HCT116 (cell line): ENCODE results near the gene CDC42SE1.

ENCODE experiments used
- EZH2 ChIP-seq: fragments of 200-600 bp; sonication (generic); IDR thresholded peaks from 2 replicates; pipeline ENCODE4 v1.6.1; 2017; ENCODE audit warnings: antibody characterized with exemption, mixed run types
- EZH2phosphoT487 ChIP-seq: fragments of 200-600 bp; IDR thresholded peaks from 2 replicates; pipeline ENCODE4 v1.6.1; 2018; ENCODE audit warnings: antibody characterized with exemption, borderline replicate concordance
- POLR2A ChIP-seq: IDR thresholded peaks from 2 replicates; pipeline ENCODE4 v1.7.0; 2011; ENCODE audit warnings: borderline replicate concordance; ENCODE audit not compliant: insufficient read depth, insufficient read length; ENCODE audit errors: extremely low read depth
- POLR2AphosphoS5 ChIP-seq: IDR thresholded peaks from 2 replicates; pipeline ENCODE4 v1.6.1; 2011; ENCODE audit warnings: mild to moderate bottlenecking, low read depth, low read length, moderate library complexity
- RAD21 ChIP-seq: IDR thresholded peaks from 2 replicates; pipeline ENCODE4 v1.6.1; 2012; ENCODE audit warnings: low read depth, mild to moderate bottlenecking
- SP1 ChIP-seq: IDR thresholded peaks from 2 replicates; pipeline ENCODE4 v1.6.1; 2012; ENCODE audit warnings: low read depth
- SRF ChIP-seq: IDR thresholded peaks from 2 replicates; pipeline ENCODE4 v1.6.1; 2012; ENCODE audit warnings: low read depth
- ZNF274 ChIP-seq: fragments of 200-500 bp; sonication (Bioruptor generic); IDR thresholded peaks from 2 replicates; pipeline ENCODE4 v1.6.1; 2014; ENCODE audit warnings: mild to moderate bottlenecking, low read depth, low read length, inconsistent platforms
- TF ChIP-seq, protein P1 (sequence below), 3 experiments: fragments of 200-600 bp in 1 of 3; sonication (generic) in 1 of 3; IDR thresholded peaks in 2 of 3; conservative IDR thresholded peaks in 1 of 3; 2 replicates each; pipeline ENCODE4 v1.5.1; 2012 to 2017; ENCODE audit warnings: low read depth in 2 of 3, low read length in 2 of 3, antibody characterized with exemption in 1 of 3, borderline replicate concordance in 1 of 3, control low read depth in 1 of 3, mild to moderate bottlenecking in 1 of 3, mixed read lengths in 1 of 3, mixed run types in 1 of 3, moderate library complexity in 1 of 3; ENCODE audit not compliant: insufficient read depth in 1 of 3
- TF ChIP-seq, protein P2 (sequence below): IDR thresholded peaks from 2 replicates; pipeline ENCODE4 v1.6.1; 2012

DNA sequence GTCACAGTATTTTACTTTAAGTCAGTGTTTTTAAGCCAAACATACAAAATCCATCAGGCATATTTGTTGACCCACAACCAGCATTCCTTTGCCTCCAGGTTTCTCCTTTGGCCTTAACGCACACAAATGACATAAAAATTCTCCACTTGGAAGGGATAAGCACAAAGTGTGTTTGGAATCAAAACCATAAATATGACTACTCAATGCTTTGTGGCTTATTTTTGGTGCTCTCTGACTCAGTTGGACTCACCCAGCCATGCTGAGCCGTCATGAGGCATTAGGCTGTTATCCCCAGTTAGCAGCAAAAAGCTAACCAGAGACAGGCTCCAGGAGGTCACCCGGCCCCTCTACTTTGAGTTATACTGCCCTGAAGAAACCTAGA lies 50.2 kb downstream of the CDC42SE1 start:
- TF ChIP-seq POLR2AphosphoS5 (no peak), ZNF274 (no peak), POLR2A (no peak), SP1 (no peak), EZH2phosphoT487 (no peak), EZH2 (no peak), RAD21 (no peak), SRF (no peak)
- TF ChIP-seq, protein P1, sequence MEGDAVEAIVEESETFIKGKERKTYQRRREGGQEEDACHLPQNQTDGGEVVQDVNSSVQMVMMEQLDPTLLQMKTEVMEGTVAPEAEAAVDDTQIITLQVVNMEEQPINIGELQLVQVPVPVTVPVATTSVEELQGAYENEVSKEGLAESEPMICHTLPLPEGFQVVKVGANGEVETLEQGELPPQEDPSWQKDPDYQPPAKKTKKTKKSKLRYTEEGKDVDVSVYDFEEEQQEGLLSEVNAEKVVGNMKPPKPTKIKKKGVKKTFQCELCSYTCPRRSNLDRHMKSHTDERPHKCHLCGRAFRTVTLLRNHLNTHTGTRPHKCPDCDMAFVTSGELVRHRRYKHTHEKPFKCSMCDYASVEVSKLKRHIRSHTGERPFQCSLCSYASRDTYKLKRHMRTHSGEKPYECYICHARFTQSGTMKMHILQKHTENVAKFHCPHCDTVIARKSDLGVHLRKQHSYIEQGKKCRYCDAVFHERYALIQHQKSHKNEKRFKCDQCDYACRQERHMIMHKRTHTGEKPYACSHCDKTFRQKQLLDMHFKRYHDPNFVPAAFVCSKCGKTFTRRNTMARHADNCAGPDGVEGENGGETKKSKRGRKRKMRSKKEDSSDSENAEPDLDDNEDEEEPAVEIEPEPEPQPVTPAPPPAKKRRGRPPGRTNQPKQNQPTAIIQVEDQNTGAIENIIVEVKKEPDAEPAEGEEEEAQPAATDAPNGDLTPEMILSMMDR (IDR thresholded peaks at IDR 0.05 in 2 of 3, conservative IDR thresholded peaks at IDR 0.05 in 1 of 3; ENCODE audit: borderline replicate concordance in 1 of 3, insufficient read depth in 1 of 3, low read depth in 2 of 3, low read length in 2 of 3) = no peak
- TF ChIP-seq, protein P2, sequence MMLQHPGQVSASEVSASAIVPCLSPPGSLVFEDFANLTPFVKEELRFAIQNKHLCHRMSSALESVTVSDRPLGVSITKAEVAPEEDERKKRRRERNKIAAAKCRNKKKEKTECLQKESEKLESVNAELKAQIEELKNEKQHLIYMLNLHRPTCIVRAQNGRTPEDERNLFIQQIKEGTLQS = no peak
